Trophoblast cell (in vitro differentiated cells and primary cell): ENCODE data around the gene CTNNA1.

Experiments
- DNase-seq, 2 donors: peaks; one replicate each; pipeline ENCODE4 v3.0.0-alpha.2; 2016
- H2AFZ ChIP-seq: 2 replicates; pipeline ENCODE4 v1.6.1; 2013; ENCODE audit warnings: low read length, moderate library complexity, mild to moderate bottlenecking; ENCODE audit not compliant: insufficient read depth, poor library complexity
- H2AK5ac ChIP-seq: 2 replicates; pipeline ENCODE4 v1.6.1; 2013; ENCODE audit warnings: mild to moderate bottlenecking, low read length
- H2BK120ac ChIP-seq: 2 replicates; pipeline ENCODE4 v1.6.1; 2013; ENCODE audit warnings: low read length, mild to moderate bottlenecking, moderate library complexity; ENCODE audit not compliant: insufficient read depth, poor library complexity
- H2BK12ac ChIP-seq: 2 replicates; pipeline ENCODE4 v1.6.1; 2013; ENCODE audit warnings: mild to moderate bottlenecking, low read length, moderate library complexity
- H2BK5ac ChIP-seq: 2 replicates; pipeline ENCODE4 v1.6.1; 2013; ENCODE audit warnings: low read length, low read depth, moderate library complexity, mild to moderate bottlenecking; ENCODE audit not compliant: poor library complexity
- H3K14ac ChIP-seq: 2 replicates; pipeline ENCODE4 v1.6.1; 2013; ENCODE audit warnings: mild to moderate bottlenecking, low read length
- H3K18ac ChIP-seq: 2 replicates; pipeline ENCODE4 v1.6.1; 2013; ENCODE audit warnings: mild to moderate bottlenecking, low read length
- H3K23ac ChIP-seq: 2 replicates; pipeline ENCODE4 v1.6.1; 2013; ENCODE audit warnings: low read length
- H3K27ac ChIP-seq: 2 replicates; pipeline ENCODE4 v1.5.1; 2013; ENCODE audit warnings: low read depth, mild to moderate bottlenecking, inconsistent platforms, low read length, moderate library complexity
- H3K27me3 ChIP-seq: 2 replicates; pipeline ENCODE4 v1.6.1; 2013; ENCODE audit warnings: inconsistent platforms, mild to moderate bottlenecking, low read length, moderate library complexity; ENCODE audit not compliant: insufficient read depth
- H3K36me3 ChIP-seq, 2 experiments: 1 replicate in 1 of 2; 2 replicates in 1 of 2; pipeline ENCODE4 v1.6.1; 2013; ENCODE audit warnings: low read length in 2 of 2, mild to moderate bottlenecking in 2 of 2, moderate library complexity in 1 of 2; ENCODE audit not compliant: insufficient read depth in 2 of 2, control insufficient read depth in 1 of 2
- H3K4ac ChIP-seq: 2 replicates; pipeline ENCODE4 v1.6.1; 2013; ENCODE audit warnings: low read depth, mild to moderate bottlenecking, low read length, moderate library complexity
- H3K4me1 ChIP-seq, 2 experiments: 1 replicate in 1 of 2; 2 replicates in 1 of 2; pipeline ENCODE4 v1.6.1; 2013; ENCODE audit warnings: low read length in 2 of 2, mild to moderate bottlenecking in 2 of 2, moderate library complexity in 1 of 2; ENCODE audit not compliant: insufficient read depth in 2 of 2, control insufficient read depth in 1 of 2
- H3K4me2 ChIP-seq: 2 replicates; pipeline ENCODE4 v1.6.1; 2013; ENCODE audit warnings: inconsistent platforms, mild to moderate bottlenecking, low read length, moderate library complexity
- H3K4me3 ChIP-seq: 2 replicates; pipeline ENCODE4 v1.5.1; 2013; ENCODE audit warnings: mild to moderate bottlenecking, low read depth, low read length, inconsistent platforms
- H3K79me1 ChIP-seq: one replicate; pipeline ENCODE4 v1.6.1; 2013; ENCODE audit warnings: low read length
- H3K79me2 ChIP-seq: 2 replicates; pipeline ENCODE4 v1.6.1; 2013; ENCODE audit warnings: low read length, mild to moderate bottlenecking; ENCODE audit not compliant: control insufficient read depth, insufficient read depth, poor library complexity
- H3K9ac ChIP-seq: 2 replicates; pipeline ENCODE4 v1.6.1; 2013; ENCODE audit warnings: mild to moderate bottlenecking, low read length
- H3K9me3 ChIP-seq: 2 replicates; pipeline ENCODE4 v1.6.1; 2013; ENCODE audit warnings: low read depth, mild to moderate bottlenecking, control low read depth, inconsistent platforms, low read length; ENCODE audit not compliant: insufficient read depth
- H4K12ac ChIP-seq: 2 replicates; pipeline ENCODE4 v1.6.1; 2013; ENCODE audit warnings: low read depth, mild to moderate bottlenecking, low read length, moderate library complexity
- H4K8ac ChIP-seq: 2 replicates; pipeline ENCODE4 v1.6.1; 2013; ENCODE audit warnings: low read depth, mild to moderate bottlenecking, low read length, moderate library complexity
- H4K91ac ChIP-seq: one replicate; pipeline ENCODE4 v1.6.1; 2013; ENCODE audit warnings: low read depth, mild to moderate bottlenecking, low read length, moderate library complexity
- WGBS: extraction: QIAGEN DNeasy Blood & Tissue Kit; methylation state at CpG from one replicate; pipeline ENCODE4 v1.1.7; 2013; ENCODE audit warnings: missing lambda C conversion rate; ENCODE audit not compliant: insufficient read length, insufficient coverage; ENCODE audit errors: extremely low coverage; 5-methylcytosine and 5-hydroxymethylcytosine counted together

The CTNNA1 gene

GRCh38 chr5:138942066-138942465 lies 188.8 kb downstream of the CTNNA1 start:
- Histone ChIP-seq H2BK12ac (no peak overlapping the region), H2BK5ac (no peak overlapping the region), H3K4ac (no peak overlapping the region)

GRCh38 chr5:138942861-138943260 lies 189.6 kb downstream of the CTNNA1 start:
- Histone ChIP-seq H3K4me2 (no peak overlapping the region), H3K36me3 (peaks cover 3 to 9% of the 10 kb centered on the region in 2 experiments), H3K79me2 (no peaks in the 10 kb centered on the region), H2BK12ac (no peak overlapping the region), H3K23ac (no peak overlapping the region), H4K8ac (no peak overlapping the region), H3K27me3 (no peaks in the 10 kb centered on the region), H4K91ac (no peak overlapping the region), H2AK5ac (no peak overlapping the region), H3K4ac (no peak overlapping the region), H3K9ac (no peak overlapping the region), H3K14ac (no peak overlapping the region), H3K9me3 (peaks cover 2% of the 10 kb centered on the region), H4K12ac (no peak overlapping the region), H3K18ac (no peak overlapping the region), H3K79me1 (no peaks in the 10 kb centered on the region), H3K4me1 (no peaks in the 10 kb centered on the region), H2BK5ac (no peak overlapping the region), H2BK120ac (no peak overlapping the region), H2AFZ (no peak overlapping the region), H3K27ac (no peak overlapping the region), H3K4me3 (no peak overlapping the region)
- no CpG with 5 or more reads among the region's 3 CpGs for WGBS
- no peak for DNase-seq

More at GRCh38 chr5:138942066-138942465, 188.8 kb downstream of the CTNNA1 start:
- H4K12ac ChIP-seq = no peak overlapping the region
- no peak overlapping the region for H4K8ac ChIP-seq
- peaks cover 2% of the 10 kb centered on the region for H3K9me3 ChIP-seq
- no peak for DNase-seq
- H3K9ac ChIP-seq = no peak overlapping the region
- no peak overlapping the region for H2AFZ ChIP-seq
- H3K79me1 ChIP-seq = no peaks in the 10 kb centered on the region
- H3K23ac ChIP-seq = no peak overlapping the region
- H2BK120ac ChIP-seq = no peak overlapping the region
- H3K4me3 ChIP-seq = no peak overlapping the region
- H3K79me2 ChIP-seq = no peaks in the 10 kb centered on the region
- no peaks in the 10 kb centered on the region for H3K4me1 ChIP-seq
- no peak overlapping the region for H2AK5ac ChIP-seq
- H3K4me2 ChIP-seq = no peak overlapping the region
- peaks cover 3 to 8% of the 10 kb centered on the region in 2 experiments for H3K36me3 ChIP-seq
- no peak overlapping the region for H3K27ac ChIP-seq
- H3K27me3 ChIP-seq = no peaks in the 10 kb centered on the region
- no peak overlapping the region for H4K91ac ChIP-seq
- no peak overlapping the region for H3K18ac ChIP-seq
- H3K14ac ChIP-seq = no peak overlapping the region
- WGBS = no CpG with 5 or more reads among the region's 2 CpGs

- no peak for DNase-seq
- Histone ChIP-seq H3K9ac (no peak overlapping the region), H2AK5ac (no peak overlapping the region), H2AFZ (no peak overlapping the region), H4K8ac (no peak overlapping the region), H4K91ac (no peak overlapping the region), H3K4me2 (no peak overlapping the region), H2BK12ac (no peak overlapping the region), H3K27ac (no peak overlapping the region), H2BK5ac (no peak overlapping the region), H3K4me3 (no peak overlapping the region), H3K27me3 (no peaks in the 10 kb centered on the region), H3K14ac (no peak overlapping the region), H2BK120ac (no peak overlapping the region), H3K4me1 (no peaks in the 10 kb centered on the region), H3K18ac (no peak overlapping the region), H3K23ac (no peak overlapping the region), H3K9me3 (peaks cover 2% of the 10 kb centered on the region), H4K12ac (no peak overlapping the region), H3K36me3 (peaks cover 3 to 9% of the 10 kb centered on the region in 2 experiments), H3K79me2 (no peaks in the 10 kb centered on the region), H3K4ac (no peak overlapping the region), H3K79me1 (no peaks in the 10 kb centered on the region)
- WGBS = no CpG with 5 or more reads among the region's 6 CpGs
Observed at GRCh38 chr5:138943599-138944173, 190.5 kb downstream of the CTNNA1 start.

- peaks cover 3 to 7% of the 10 kb centered on the region in 2 experiments for H3K36me3 ChIP-seq
- no peak overlapping the region for H2BK120ac ChIP-seq
- no peak for DNase-seq
- no peak overlapping the region for H3K4ac ChIP-seq
- H3K4me2 ChIP-seq = no peak overlapping the region
- H3K4me1 ChIP-seq = peaks cover 0 to 2% of the 10 kb centered on the region in 2 experiments
- no peak overlapping the region for H2BK12ac ChIP-seq
- H3K9ac ChIP-seq = no peak overlapping the region
- no peaks in the 10 kb centered on the region for H3K27me3 ChIP-seq
- no peak overlapping the region for H3K14ac ChIP-seq
- no peaks in the 10 kb centered on the region for H3K79me1 ChIP-seq
- no peak overlapping the region for H3K23ac ChIP-seq
- H3K27ac ChIP-seq = no peak overlapping the region
- H4K12ac ChIP-seq = no peak overlapping the region
- H3K79me2 ChIP-seq = no peaks in the 10 kb centered on the region
- no peak overlapping the region for H4K91ac ChIP-seq
- WGBS = no CpG with 5 or more reads among the region's 23 CpGs
- peaks cover 2% of the 10 kb centered on the region for H3K9me3 ChIP-seq
- no peak overlapping the region for H4K8ac ChIP-seq
- no peak overlapping the region for H2AFZ ChIP-seq
- H2BK5ac ChIP-seq = no peak overlapping the region
- no peak overlapping the region for H3K4me3 ChIP-seq
- H3K18ac ChIP-seq = no peak overlapping the region
- H2AK5ac ChIP-seq = no peak overlapping the region
Observed at GRCh38 chr5:138944527-138945322, 191.5 kb downstream of the CTNNA1 start.
